Neutrophil (primary cell): Measurements from ENCODE around the gene SLC15A3.

Experiments used
- H3K27ac ChIP-seq: fragments of 200-600 bp; sonication (generic); 2 replicates; pipeline ENCODE4 v1.5.1; 2016; ENCODE audit warnings: mild to moderate bottlenecking, moderate library complexity
- H3K27me3 ChIP-seq: fragments of 200-600 bp; sonication (generic); 2 replicates; pipeline ENCODE4 v1.6.0; 2016; ENCODE audit warnings: mild to moderate bottlenecking
- H3K36me3 ChIP-seq: fragments of 200-600 bp; sonication (generic); 2 replicates; pipeline ENCODE4 v1.5.1; 2017
- H3K4me1 ChIP-seq, 2 experiments: fragments of 200-600 bp in 1 of 2; sonication (generic) in 1 of 2; 1 replicate in 1 of 2; 2 replicates in 1 of 2; pipeline versions ENCODE4 v1.5.1 to v1.6.1; 2013 to 2016; ENCODE audit warnings: low read depth in 1 of 2, low read length in 1 of 2, mild to moderate bottlenecking in 1 of 2, moderate library complexity in 1 of 2; ENCODE audit not compliant: control insufficient read depth in 1 of 2, insufficient read depth in 1 of 2
- H3K4me3 ChIP-seq, 2 experiments: fragments of 200-600 bp in 1 of 2; sonication (generic) in 1 of 2; 1 replicate in 1 of 2; 2 replicates in 1 of 2; pipeline ENCODE4 v1.5.1; 2013 to 2016; ENCODE audit warnings: low read depth in 1 of 2, low read length in 1 of 2, mild to moderate bottlenecking in 1 of 2, moderate library complexity in 1 of 2
- H3K9me3 ChIP-seq: fragments of 200-600 bp; sonication (generic); 2 replicates; pipeline ENCODE4 v1.5.1; 2016
- CTCF ChIP-seq: fragments of 200-600 bp; sonication (generic); IDR thresholded peaks from 2 replicates; pipeline ENCODE4 v1.5.1; 2016; ENCODE audit warnings: antibody characterized with exemption

Gene SLC15A3

GRCh38 chr11:60951904-60952741 lies at the start of gene SLC15A3:
Gene SLC15A3 (minus strand): TSS chr11:60952176. CDS start chr11:60951551, 625 bp downstream.
- Histone ChIP-seq H3K27ac (peak within 1 kb of the TSS; percentile 99), H3K4me3 (peak within 1 kb of the TSS; percentile 73 to 84), H3K9me3 (no peaks in the 10 kb centered on the region), H3K4me1 (peaks cover 71 to 72% of the 10 kb centered on the region in 2 experiments), H3K27me3 (peaks cover 37% of the 10 kb centered on the region), H3K36me3 (peaks cover 19% of the 10 kb centered on the region)
- TF ChIP-seq CTCF: peak; percentile 36

DNA sequence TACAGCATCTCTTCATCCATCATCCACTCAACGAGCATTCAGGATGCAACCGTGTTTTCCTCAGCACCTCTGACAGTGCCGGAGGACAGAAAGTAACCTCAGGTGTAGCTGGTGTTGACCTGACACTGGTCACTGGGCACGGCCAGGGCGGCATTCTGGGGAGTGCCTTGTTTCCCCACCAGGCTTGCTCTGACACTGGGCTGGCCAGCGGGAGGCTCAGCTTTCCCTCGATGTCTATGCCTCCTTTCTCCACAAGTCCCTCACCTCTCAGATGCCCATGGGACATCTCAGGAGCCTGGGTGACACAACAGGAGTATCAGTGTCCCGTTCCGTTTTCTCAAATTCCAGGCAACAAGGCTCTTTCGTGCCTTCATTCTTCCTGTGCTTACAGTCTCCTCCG lies 48.5 kb upstream of the SLC15A3 start:
- Histone ChIP-seq H3K9me3 (no peaks in the 10 kb centered on the region), H3K4me1 (no peaks in the 10 kb centered on the region), H3K27ac (no peak overlapping the region), H3K27me3 (peaks cover 47% of the 10 kb centered on the region), H3K36me3 (no peaks in the 10 kb centered on the region), H3K4me3 (no peak overlapping the region)
- no peak for TF ChIP-seq CTCF

DNA sequence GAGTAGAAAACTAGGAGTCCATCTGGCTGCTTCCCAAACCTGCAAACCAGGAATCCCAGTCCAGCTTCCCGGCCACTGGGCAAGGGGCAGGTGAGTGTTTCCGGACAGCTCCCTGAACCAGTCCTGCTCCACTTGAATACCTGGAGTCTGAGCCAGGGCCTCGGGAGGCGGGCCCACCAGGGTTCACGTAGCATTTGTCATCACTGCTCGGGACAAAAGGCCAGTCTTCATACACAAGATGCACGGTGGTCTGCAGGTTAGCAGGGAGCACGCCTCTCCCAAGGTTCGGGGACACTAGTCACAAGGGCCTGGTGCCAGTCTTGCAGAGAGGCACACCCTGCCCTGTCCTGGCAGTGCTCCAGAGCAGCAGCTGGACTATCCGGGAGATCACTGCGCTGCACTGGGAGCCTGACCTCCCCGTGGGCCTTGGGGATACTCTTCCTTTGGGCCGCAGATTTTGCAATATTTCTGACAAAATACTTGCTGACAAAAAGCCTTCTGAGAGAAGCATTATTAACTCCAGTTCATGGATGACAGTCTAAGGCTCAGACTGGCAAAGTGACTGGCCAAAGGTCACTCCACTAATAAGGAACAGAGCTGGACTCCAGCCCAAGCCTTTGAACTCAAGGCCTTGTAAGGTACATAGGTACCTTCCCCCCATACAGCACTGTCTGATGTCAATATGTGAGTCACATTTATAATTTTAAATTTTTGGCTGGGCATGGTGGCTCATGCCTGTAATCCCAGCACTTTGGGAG lies 44.6 kb upstream of the SLC15A3 start:
- Histone ChIP-seq H3K4me1 (no peaks in the 10 kb centered on the region), H3K36me3 (no peaks in the 10 kb centered on the region), H3K27me3 (peaks cover 50% of the 10 kb centered on the region), H3K27ac (no peak overlapping the region), H3K4me3 (no peak overlapping the region), H3K9me3 (no peaks in the 10 kb centered on the region)
- no peak for TF ChIP-seq CTCF

DNA sequence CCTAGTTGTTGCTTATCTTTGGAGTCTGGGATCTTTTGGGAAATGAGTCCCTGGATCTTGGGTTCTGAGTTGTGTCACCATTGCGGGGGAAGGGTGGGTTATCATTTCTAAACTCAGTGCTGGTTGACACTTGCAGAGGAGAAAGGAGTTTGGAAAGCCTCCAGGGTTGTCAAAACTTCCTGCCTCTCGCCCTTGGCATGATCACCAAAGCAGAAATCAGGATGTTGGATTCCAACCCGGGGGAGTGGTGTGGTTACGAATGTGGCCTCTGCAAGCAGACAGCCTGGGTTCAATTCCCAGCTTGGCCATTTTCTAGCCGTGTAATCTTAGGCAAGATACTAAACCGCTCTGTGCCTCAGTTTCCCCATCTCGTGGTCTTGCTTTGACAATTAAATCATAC lies 43.8 kb upstream of the SLC15A3 start:
- Histone ChIP-seq H3K4me1 (no peaks in the 10 kb centered on the region), H3K9me3 (no peaks in the 10 kb centered on the region), H3K27ac (no peak overlapping the region), H3K4me3 (no peak overlapping the region), H3K27me3 (peaks cover 55% of the 10 kb centered on the region), H3K36me3 (no peaks in the 10 kb centered on the region)
- no peak for TF ChIP-seq CTCF

DNA sequence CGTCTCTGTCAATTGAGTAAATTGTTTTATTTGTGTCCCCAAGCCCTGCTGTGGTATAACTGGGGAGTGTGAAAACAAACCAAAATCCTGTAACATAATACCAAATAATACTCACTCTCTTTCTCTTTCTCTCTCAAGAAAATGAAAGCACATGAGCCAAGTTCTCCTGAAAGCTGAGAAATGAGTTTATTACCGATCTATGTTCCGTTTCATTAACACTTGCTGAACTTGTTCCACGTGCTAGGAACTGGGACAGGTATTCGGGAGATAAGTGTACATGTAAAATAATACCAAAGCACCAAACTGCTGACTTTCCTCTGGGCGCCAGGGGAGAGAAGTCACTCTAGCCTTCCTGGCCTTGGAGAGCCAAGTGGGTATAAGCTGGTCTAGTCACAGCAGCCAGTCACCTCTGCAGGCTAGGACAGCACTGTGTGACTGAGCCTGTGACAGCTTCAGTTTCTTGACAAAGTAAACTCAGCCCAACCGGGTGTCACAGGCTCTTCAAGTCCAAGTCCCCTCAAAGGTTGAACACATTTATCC lies 42.6 kb upstream of the SLC15A3 start:
- Histone ChIP-seq H3K36me3 (no peaks in the 10 kb centered on the region), H3K9me3 (no peaks in the 10 kb centered on the region), H3K27me3 (peaks cover 56% of the 10 kb centered on the region), H3K27ac (no peak overlapping the region), H3K4me3 (no peak overlapping the region), H3K4me1 (no peaks in the 10 kb centered on the region)
- no peak for TF ChIP-seq CTCF
